ENCODE data around the gene RAB6A. TPM values are rescaled to one million over a fixed set of nuclear protein-coding genes. Genes with fewer than 3 reads are reported as not detected.
A peak's percentile ranks its signal among the peaks of the same experiment; 100 is the strongest.
"Not testable (repeated sequence)": the region's sequence is repeated elsewhere in the genome, so short reads cannot be mapped to it uniquely, and the experiment has no call there.

The RAB6A gene
- total RNA-seq, 4 donors from 2014 or later, result 183 to 254 (median 234) TPM

GRCh38 chr11:73743045-73743444 lies 17.8 kb downstream of the RAB6A start:
- Histone ChIP-seq H3K4me1 (peaks cover 0 to 41% (median 0%) of the 10 kb centered on the region in 4 donors), H3K4me3 (no peak overlapping the region), H3K36me3 (no peaks in the 10 kb centered on the region), H3K27ac (no peak overlapping the region), H3K27me3 (no peaks in the 10 kb centered on the region), H3K9me3 (no peaks in the 10 kb centered on the region)
- no peak for TF ChIP-seq EP300 (IDR thresholded peaks at IDR 0.05)
- TF ChIP-seq, protein P1, sequence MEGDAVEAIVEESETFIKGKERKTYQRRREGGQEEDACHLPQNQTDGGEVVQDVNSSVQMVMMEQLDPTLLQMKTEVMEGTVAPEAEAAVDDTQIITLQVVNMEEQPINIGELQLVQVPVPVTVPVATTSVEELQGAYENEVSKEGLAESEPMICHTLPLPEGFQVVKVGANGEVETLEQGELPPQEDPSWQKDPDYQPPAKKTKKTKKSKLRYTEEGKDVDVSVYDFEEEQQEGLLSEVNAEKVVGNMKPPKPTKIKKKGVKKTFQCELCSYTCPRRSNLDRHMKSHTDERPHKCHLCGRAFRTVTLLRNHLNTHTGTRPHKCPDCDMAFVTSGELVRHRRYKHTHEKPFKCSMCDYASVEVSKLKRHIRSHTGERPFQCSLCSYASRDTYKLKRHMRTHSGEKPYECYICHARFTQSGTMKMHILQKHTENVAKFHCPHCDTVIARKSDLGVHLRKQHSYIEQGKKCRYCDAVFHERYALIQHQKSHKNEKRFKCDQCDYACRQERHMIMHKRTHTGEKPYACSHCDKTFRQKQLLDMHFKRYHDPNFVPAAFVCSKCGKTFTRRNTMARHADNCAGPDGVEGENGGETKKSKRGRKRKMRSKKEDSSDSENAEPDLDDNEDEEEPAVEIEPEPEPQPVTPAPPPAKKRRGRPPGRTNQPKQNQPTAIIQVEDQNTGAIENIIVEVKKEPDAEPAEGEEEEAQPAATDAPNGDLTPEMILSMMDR (IDR thresholded peaks at IDR 0.05), result no peak
- DNase-seq (ENCODE audit: low spot score in 2 of 2), result no peak
- 95% methylated on average over 7 of the region's 7 CpGs for WGBS, 2 donors

- H3K27me3 ChIP-seq; H3K27ac ChIP-seq; H3K36me3 ChIP-seq; H3K9me3 ChIP-seq; DNase-seq (ENCODE audit: low spot score in 2 of 2); H3K4me3 ChIP-seq: not testable (repeated sequence)
- H3K4me1 ChIP-seq, result peaks cover 0 to 53% (median 3%) of the 10 kb centered on the region in 4 donors
- WGBS, 2 donors, result 80 to 87% methylated on average over 7 of the region's 7 CpGs
Observed at GRCh38 chr11:73735959-73736358, 24.9 kb downstream of the RAB6A start.

- Histone ChIP-seq H3K36me3 (peaks cover 0 to 5% (median 0%) of the 10 kb centered on the region in 3 donors), H3K9me3 (no peaks in the 10 kb centered on the region), H3K4me3 (no peak overlapping the region), H3K27ac (no peak overlapping the region), H3K4me1 (peaks cover 0 to 54% (median 3%) of the 10 kb centered on the region in 4 donors), H3K27me3 (no peaks in the 10 kb centered on the region)
- DNase-seq (ENCODE audit: low spot score in 2 of 2), result no peak
- no peak for TF ChIP-seq EP300 (IDR thresholded peaks at IDR 0.05)
- TF ChIP-seq, protein P1 (IDR thresholded peaks at IDR 0.05), result no peak
Observed at GRCh38 chr11:73734993-73735392, 25.9 kb downstream of the RAB6A start.

GRCh38 chr11:73734011-73734410 lies 26.9 kb downstream of the RAB6A start:
- not testable (repeated sequence) for DNase-seq (ENCODE audit: low spot score in 2 of 2); H3K4me3 ChIP-seq; H3K27me3 ChIP-seq; H3K9me3 ChIP-seq; H3K27ac ChIP-seq
- 97% methylated on average over 8 of the region's 8 CpGs for WGBS, 2 donors
- Histone ChIP-seq H3K36me3 (peaks cover 0 to 11% (median 0%) of the 10 kb centered on the region in 3 donors), H3K4me1 (peaks cover 0 to 55% (median 3%) of the 10 kb centered on the region in 4 donors)

GRCh38 chr11:73732936-73733335 lies 27.9 kb downstream of the RAB6A start:
- not testable (repeated sequence) for H3K27me3 ChIP-seq; DNase-seq (ENCODE audit: low spot score in 2 of 2); H3K4me3 ChIP-seq; H3K27ac ChIP-seq; H3K9me3 ChIP-seq
- WGBS, 2 donors, result 91 to 92% methylated on average over 7 of the region's 7 CpGs
- peaks cover 0 to 13% (median 0%) of the 10 kb centered on the region in 3 donors for H3K36me3 ChIP-seq
- H3K4me1 ChIP-seq, result peaks cover 0 to 46% (median 3%) of the 10 kb centered on the region in 4 donors

DNA sequence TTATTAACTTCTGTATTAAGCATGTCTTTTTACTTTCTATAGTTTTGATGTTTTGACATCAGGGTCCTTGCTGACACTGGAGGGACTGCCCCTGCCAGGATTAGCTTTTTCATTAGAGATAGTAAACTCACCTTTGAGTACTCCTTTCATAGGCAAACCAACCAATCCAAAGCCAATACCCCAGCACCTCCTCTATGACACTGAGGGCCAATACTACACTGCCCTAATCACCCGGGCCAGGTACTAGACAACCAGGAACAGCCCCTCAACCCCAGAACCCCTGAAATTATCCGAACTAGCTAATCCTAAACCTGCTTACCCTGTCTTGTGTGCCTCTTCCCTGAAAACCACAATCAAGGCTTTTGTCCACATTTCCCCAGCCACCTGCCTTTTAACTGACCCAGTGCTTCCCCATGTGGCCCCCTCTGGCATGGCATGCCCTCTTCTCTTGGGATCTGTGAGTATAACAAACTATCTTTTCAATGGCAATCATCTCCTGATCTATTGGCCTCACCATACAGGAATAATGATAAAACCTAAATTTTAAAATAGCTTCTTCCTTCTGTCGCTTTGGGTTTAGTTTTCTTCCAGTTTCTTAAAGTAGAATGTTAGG lies 31.2 kb downstream of the RAB6A start:
- 86 to 95% methylated on average over 3 of the region's 3 CpGs for WGBS, 2 donors
- TF ChIP-seq POLR2A (IDR thresholded peaks at IDR 0.05), result no peak
- TF ChIP-seq, protein P1 (IDR thresholded peaks at IDR 0.05), result peak in 2 of 5 experiments; percentile 13 to 24
- no peak overlapping the region for H3K4me3 ChIP-seq
- H3K36me3 ChIP-seq, result peaks cover 0 to 16% (median 0%) of the 10 kb centered on the region in 3 donors
- peaks cover 0 to 15% (median 3%) of the 10 kb centered on the region in 4 donors for H3K4me1 ChIP-seq
- H3K27ac ChIP-seq, result no peak overlapping the region
- no peak for DNase-seq (ENCODE audit: low spot score in 2 of 2)
- no peaks in the 10 kb centered on the region for H3K27me3 ChIP-seq
- no peaks in the 10 kb centered on the region for H3K9me3 ChIP-seq

DNA sequence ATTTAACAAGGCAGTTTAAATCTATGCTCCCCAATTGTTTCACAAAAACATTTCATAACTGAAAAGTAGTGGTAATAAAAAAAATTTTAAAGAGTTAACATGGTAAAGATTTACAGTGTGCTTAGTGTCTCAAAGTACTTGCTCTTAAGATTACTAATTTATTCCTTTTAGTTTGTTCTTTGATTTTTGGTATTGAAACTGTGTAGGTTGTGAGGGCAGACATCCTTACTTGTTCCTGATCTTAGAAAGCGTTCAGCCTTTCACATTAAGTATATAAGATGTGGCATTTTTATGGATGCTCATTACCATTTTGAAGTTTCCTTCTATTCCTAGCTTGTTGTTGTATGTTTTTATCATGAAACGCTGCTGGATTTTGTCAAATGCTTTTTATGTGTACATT lies 32.9 kb downstream of the RAB6A start:
- 71 to 73% methylated on average over 2 of the region's 2 CpGs for WGBS, 2 donors
- no peaks in the 10 kb centered on the region for H3K27me3 ChIP-seq
- H3K27ac ChIP-seq, result no peak overlapping the region

More for the DNA sequence above, 32.9 kb downstream of the RAB6A start:
- H3K4me1 ChIP-seq, result peaks cover 0 to 6% (median 0%) of the 10 kb centered on the region in 4 donors
- no peak for DNase-seq (ENCODE audit: low spot score in 2 of 2)
- peaks cover 0 to 20% (median 0%) of the 10 kb centered on the region in 3 donors for H3K36me3 ChIP-seq
- H3K4me3 ChIP-seq, result no peak overlapping the region
- H3K9me3 ChIP-seq, result no peaks in the 10 kb centered on the region
- TF ChIP-seq EP300 (IDR thresholded peaks at IDR 0.05) (no peak), POLR2A (IDR thresholded peaks at IDR 0.05) (no peak)
- TF ChIP-seq, protein P1 (IDR thresholded peaks at IDR 0.05), result no peak
